HG02884 (cell line): ENCODE measurements around the gene PRIMA1.

ENCODE experiments used
- ATAC-seq: cut with Tn5 transposase; IDR thresholded peaks from one replicate; pipeline ENCODE4 v1.9.1; 2021; ENCODE audit warnings: mild to moderate bottlenecking, moderate library complexity; ENCODE audit not compliant: unreplicated experiment

PRIMA1 gene

GRCh38 chr14:93788293-93788542, at the start of gene PRIMA1:
Gene PRIMA1 (minus strand): TSS chr14:93788485. CDS start chr14:93787718, 767 bp downstream.
- no peak for ATAC-seq

GRCh38 chr14:93834699-93835371, 46.5 kb upstream of the PRIMA1 start:
- ATAC-seq, result no peak

- ATAC-seq, result no peak
Measured at GRCh38 chr14:93832665-93833064, 44.4 kb upstream of the PRIMA1 start.

- no peak for ATAC-seq
Measured at GRCh38 chr14:93832081-93832480, 43.8 kb upstream of the PRIMA1 start.

- ATAC-seq, result no peak
Measured at GRCh38 chr14:93830753-93831461, 42.6 kb upstream of the PRIMA1 start.

GRCh38 chr14:93829839-93830481, 41.7 kb upstream of the PRIMA1 start:
- no peak for ATAC-seq

GRCh38 chr14:93825235-93825553, 36.9 kb upstream of the PRIMA1 start:
- ATAC-seq, result no peak

GRCh38 chr14:93824518-93825234, 36.4 kb upstream of the PRIMA1 start:
- ATAC-seq, result no peak

- no peak for ATAC-seq
Measured at GRCh38 chr14:93824076-93824475, 35.8 kb upstream of the PRIMA1 start.

- no peak for ATAC-seq
Measured at GRCh38 chr14:93821051-93821450, 32.8 kb upstream of the PRIMA1 start.

- no peak for ATAC-seq
Measured at GRCh38 chr14:93818857-93819256, 30.6 kb upstream of the PRIMA1 start.

- no peak for ATAC-seq
Measured at GRCh38 chr14:93811676-93812075, 23.4 kb upstream of the PRIMA1 start.

- ATAC-seq, result no peak
Measured at GRCh38 chr14:93811020-93811419, 22.7 kb upstream of the PRIMA1 start.

GRCh38 chr14:93809491-93810420, 21.5 kb upstream of the PRIMA1 start:
- ATAC-seq, result peak; percentile 83

GRCh38 chr14:93804654-93805053, 16.4 kb upstream of the PRIMA1 start:
- ATAC-seq, result no peak

GRCh38 chr14:93803408-93804318, 15.4 kb upstream of the PRIMA1 start:
- no peak for ATAC-seq

- no peak for ATAC-seq
Measured at GRCh38 chr14:93799989-93800921, 12.0 kb upstream of the PRIMA1 start.

GRCh38 chr14:93799617-93799988, 11.3 kb upstream of the PRIMA1 start:
- no peak for ATAC-seq

GRCh38 chr14:93797536-93797935, 9.3 kb upstream of the PRIMA1 start:
- no peak for ATAC-seq
